Right lobe of liver (tissue), 4 donors: ENCODE results near the gene SOD3.

Experiments used
- POLR2A ChIP-seq: fragments of 450-650 bp; IDR thresholded peaks from one replicate; pipeline ENCODE4 v1.6.1; 2017; ENCODE audit warnings: antibody characterized with exemption, mild to moderate bottlenecking
- TF ChIP-seq, protein P1 (sequence below), 4 donors: fragments of 200-600 bp in 3 of 4; fragments of 450-650 bp in 1 of 4; IDR thresholded peaks; one replicate each; pipeline versions ENCODE4 v1.5.1 to v1.8.0; 2016 to 2022; ENCODE audit warnings: antibody characterized with exemption in 4 of 4, mild to moderate bottlenecking in 2 of 4
- donor health status: DM: no; HTN: no; CAD: no.
- donor health status: DM: no; HTN: no; CAD: no.
- donor health status: DM: no; HTN: yes; CAD: no.

DNA sequence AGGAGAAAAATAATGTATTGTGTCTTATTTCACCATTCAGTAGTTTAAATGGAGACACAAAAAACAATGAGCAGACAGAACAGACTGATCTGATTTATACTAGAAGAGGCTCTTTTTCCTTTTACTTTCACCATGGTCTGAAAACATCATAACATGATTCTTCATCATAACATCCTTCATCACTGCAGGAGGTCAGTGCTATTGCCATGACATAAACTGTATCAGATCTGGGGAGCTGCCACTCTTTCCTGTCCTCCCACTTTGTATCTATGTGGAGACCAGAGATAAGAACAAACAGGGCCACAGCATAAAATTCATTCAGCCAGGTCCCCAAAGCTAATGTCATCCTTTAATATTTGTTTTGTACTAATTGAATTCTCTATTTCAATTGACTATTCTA is 25.2 kb downstream of the SOD3 start:
- TF ChIP-seq, protein P1, sequence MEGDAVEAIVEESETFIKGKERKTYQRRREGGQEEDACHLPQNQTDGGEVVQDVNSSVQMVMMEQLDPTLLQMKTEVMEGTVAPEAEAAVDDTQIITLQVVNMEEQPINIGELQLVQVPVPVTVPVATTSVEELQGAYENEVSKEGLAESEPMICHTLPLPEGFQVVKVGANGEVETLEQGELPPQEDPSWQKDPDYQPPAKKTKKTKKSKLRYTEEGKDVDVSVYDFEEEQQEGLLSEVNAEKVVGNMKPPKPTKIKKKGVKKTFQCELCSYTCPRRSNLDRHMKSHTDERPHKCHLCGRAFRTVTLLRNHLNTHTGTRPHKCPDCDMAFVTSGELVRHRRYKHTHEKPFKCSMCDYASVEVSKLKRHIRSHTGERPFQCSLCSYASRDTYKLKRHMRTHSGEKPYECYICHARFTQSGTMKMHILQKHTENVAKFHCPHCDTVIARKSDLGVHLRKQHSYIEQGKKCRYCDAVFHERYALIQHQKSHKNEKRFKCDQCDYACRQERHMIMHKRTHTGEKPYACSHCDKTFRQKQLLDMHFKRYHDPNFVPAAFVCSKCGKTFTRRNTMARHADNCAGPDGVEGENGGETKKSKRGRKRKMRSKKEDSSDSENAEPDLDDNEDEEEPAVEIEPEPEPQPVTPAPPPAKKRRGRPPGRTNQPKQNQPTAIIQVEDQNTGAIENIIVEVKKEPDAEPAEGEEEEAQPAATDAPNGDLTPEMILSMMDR (IDR thresholded peaks at IDR 0.05): no peak
- no peak for TF ChIP-seq POLR2A
